ENCODE data around the gene ATPAF2.

The ATPAF2 gene

DNA sequence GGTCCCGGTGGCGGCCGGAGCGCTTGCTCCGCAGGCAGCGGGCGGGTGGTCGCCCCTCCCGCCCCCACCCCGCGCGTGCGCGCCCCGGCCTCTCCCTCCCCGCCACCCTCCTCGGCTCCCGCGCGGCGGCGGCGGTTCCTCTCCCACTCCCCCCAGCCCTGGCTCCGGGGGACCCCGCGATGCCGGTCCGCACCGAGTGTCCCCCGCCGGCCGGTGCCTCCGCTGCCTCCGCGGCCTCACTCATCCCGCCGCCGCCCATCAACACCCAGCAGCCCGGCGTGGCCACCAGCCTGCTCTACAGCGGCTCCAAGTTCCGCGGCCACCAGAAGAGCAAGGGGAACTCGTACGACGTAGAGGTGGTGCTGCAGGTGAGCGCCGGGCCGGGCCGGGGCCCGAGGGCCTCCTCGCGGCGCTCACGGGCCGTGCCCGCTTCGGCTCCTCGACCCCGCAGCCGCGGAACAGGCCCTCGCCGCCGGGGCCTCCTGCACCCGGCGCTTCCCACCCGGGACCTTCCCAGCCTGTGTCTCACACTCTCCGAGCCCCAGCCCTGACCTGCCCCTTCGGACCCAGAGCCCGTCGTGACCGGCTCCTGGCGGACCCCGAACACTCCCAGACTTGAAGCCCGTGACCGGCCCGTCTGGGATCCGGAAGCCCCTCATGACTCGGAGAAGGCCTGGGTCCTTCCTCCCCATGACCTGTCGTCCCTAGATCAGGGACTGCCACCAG lies 730 bp upstream of the ATPAF2 start:
- DNase-seq: peak in 1 of 2 donors; percentile 13

DNA sequence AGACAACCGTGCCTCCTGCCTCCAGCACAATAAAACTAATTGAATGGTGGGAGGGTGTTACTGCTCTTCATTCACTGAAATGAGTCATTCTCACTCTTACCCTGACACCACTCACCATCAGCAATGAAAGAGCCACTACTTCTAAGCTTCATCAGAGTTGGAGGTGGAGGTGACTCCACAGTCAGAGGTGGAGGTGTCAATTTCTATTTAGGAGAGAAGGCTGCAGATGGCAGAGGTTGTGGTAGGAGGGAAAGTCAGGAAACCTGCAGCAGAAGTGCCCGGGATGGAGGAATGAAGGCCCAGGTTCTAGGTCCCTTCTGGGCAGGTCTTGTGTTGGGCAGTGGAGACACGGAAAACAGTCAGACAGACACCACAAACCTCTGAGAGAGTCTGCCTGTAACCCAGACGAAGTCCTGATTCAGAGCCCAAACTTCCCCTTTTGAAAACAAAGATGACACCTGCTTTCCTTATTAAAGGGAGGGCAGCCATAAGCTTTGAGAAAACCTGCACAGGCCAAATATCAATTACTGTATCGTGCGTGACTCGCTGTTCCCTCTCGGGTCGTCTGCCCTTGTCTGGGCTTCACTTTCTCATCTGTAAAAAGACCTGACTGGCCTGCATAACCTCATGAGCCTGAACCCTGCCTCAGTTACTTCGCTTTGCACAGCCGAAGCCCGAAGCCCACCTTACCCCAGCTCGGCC lies 668 bp downstream of the ATPAF2 start:
- DNase-seq: peak; percentile 11 to 21

DNA sequence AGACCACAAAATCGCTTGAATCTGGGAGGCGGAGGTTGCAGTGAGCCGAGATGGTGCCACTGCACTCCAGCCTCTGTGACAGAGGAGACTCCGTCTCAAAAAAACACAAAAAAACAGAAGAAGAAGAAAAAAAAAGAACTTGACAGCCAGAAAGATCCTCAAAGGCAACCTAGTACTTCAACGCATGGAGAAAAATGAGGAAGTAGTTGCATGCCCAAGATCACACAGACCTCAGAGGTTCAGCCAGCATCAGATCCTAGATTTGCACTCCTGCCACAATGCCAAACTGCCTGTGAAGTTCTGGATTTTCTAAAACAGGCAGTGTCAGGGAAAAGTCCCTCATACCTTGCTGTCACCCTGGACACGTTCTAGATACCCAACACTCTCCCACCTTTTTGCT lies 1.5 kb downstream of the ATPAF2 start:
- DNase-seq: no peak

DNA sequence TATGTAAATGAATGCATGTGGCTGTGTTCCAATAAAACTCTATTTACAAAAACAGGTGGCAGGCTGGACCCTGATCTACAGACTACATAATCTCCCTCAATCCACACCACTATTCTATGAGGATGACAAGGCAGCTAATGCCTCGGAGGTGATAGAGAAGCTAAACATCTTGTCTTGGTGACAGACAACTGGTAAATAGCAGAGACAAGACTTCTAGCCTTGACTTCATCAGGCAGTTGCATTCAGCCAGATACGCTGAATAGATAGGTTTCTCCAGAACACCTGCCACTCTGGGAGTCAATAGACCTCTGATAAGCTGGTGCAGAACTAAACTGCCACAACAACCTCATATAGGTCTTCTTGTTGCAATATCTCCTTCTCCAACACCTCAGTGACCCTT lies 3.3 kb downstream of the ATPAF2 start:
- DNase-seq: no peak

DNA sequence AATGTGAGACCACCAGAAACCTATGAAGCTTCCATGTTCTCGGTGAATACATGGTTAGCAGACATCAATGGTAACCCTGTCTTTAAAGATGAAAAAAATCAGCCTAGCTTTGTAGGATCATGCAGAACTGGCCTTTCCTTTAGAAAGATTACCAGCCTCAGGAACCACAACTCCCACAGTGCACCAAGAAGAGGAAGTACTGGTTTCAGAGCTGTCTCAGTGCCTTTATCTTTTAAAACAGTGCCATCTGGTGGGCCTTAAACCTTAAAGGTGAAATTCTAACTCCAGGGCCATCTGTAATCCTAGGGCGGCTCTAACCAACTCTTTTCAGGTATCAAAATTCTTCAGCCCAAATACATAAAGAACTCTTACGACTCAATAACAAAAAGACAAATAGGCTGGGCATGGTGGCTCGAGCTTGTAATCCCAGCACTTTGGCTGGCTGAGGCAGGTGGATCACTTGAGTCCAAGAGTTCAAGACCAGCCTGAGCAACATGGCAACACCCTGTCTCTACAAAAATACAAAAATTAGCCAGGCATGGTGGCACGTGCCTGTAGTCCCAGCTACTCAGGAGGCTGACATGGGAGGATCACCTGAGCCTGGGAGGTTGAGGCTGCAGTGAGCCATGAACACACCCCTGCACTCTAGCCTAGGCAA lies 5.4 kb downstream of the ATPAF2 start:
- peak; percentile 32 to 42 for DNase-seq

DNA sequence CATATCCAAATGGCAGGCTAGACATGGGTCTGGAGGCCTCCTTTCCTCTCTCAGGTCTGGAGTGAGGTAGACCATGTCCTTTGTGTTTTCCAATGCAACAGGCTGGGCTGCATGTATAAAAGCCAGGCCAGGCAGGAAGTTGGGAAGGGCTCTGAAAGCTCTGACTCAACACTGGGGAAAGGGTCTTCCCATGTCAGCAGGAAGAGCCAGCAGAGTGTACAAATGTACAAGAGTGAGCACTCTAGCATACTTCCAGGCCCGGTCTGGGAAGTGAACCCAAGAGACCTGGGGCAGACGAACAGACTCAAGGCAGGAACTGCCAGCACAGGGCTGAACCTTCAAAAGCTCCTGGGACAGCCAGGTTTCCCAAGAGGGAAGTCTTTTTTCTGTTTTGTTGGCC lies 7.0 kb downstream of the ATPAF2 start:
- no peak for DNase-seq

DNA sequence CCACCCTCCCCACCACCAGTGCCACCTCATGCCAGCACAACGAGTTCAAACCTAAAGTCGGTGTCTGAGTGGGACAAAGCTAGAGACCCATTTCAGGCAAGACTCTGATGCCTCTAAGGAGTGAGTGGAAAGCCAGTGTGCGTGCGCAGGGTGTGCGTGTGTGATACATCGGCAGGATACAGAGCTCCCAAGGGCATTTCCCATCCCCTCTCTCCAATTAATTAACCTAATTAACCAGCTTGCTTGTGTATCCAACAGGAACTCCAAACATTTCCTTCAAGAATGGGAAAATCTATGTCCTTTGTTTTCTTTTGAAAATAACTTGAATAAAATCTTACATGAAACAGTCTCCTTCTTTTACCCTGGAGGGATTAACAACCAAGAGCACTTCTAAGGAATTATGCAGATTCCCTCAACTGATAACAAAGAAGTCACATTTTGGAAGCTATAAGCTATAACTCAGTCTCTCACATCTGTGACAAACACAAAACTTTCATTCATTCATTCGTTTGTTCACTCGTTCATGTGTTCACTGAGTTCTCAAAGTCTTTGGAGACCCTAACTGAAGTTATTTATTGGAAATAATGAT lies 9.9 kb downstream of the ATPAF2 start:
- DNase-seq: no peak

DNA sequence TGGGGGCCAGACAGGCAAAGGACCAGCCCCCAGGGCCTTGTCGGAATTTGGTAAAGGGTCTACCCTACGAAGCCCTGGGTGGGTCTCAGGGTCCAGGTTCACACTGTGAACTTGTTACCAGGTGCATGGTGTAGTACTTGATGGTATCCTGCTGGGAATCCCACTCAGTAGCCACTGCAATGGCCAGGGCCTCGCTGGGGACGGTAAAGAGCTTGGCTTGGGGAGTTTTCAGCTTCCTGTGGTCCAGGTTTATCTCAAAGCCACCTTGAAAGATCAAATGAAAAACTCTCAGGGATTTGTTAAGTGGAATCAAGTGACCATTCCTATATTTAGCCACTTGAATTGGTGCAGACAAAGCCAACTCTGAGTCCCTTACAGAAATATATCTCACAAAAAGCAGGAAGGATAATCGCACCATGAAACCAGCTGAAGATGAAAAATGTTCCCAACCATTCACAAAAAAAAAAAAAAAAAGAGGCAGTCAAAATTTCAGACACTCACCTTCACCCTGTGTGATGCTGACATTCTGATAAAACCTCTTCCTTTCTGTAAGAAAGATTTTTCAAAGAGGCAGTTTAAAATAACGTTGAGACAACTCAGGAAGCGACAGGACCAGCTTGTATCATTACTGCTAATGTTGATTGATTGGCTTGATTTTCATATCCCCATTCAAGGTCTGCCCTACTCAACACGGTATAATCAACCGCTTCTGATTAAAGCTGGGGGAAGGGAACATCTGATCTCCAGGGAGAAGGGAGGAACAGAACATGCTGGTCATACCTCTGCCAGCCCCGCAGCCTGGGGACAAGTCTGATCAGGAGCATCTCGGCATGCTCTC lies 10.6 kb downstream of the ATPAF2 start:
- no peak for DNase-seq

DNA sequence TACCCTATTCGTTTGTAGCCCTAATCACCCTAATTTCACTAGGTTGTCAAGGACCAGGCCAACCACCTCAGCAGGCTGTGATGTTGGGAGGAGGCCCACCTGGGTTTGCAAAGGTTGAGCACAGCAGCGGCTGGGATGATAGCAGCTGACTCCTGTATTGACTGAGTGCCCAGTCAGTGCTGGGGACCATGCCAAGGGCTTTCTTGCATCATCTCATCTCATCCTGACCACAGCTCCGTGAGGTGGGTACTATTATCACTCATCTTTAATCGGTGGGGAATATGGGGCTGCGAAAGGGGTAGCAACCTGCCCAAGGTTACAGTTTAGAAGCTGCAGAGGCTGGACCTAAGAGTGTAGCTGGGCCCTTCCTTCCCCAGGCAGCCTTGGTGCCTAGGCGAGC lies 11.7 kb downstream of the ATPAF2 start:
- no peak for DNase-seq

DNA sequence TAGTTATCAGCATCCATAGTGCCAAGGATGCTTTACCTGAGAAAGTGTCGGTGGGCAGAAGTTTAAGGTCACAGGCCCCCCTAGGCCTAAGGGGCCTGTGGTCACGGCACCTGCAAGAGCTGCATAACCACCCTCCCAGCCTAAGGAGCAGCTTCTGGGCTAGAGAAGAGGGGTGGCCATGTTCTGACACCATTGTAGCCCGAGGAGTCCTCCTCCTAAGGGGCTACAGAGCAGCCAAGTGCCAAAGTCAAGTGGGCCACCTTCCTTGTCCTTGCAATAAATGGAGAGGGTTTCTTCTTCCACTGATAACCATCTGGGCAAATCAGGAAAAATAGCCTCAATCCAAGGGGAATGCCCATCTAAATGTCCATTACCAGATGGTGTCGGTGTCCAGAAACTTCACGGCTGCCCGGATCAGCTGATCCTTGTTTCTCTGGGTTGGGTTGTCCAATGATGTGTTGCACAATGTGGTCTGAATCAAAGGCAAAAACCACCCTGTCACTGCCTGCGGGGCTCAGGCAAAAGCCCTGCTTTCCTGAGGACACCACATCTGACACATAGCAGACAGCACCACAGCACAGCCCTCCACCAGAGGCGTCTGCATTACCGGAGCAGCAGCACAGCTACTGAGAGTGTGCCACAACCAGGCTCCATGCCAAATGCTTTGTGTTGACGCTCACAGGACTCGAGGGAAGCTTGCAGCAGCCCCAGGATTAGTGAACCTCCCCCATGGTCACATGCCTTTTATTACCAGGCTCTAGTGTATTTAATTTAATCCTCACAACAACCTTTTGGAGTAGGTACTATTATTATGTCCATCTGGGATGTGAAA lies 12.8 kb downstream of the ATPAF2 start:
- DNase-seq: no peak

DNA sequence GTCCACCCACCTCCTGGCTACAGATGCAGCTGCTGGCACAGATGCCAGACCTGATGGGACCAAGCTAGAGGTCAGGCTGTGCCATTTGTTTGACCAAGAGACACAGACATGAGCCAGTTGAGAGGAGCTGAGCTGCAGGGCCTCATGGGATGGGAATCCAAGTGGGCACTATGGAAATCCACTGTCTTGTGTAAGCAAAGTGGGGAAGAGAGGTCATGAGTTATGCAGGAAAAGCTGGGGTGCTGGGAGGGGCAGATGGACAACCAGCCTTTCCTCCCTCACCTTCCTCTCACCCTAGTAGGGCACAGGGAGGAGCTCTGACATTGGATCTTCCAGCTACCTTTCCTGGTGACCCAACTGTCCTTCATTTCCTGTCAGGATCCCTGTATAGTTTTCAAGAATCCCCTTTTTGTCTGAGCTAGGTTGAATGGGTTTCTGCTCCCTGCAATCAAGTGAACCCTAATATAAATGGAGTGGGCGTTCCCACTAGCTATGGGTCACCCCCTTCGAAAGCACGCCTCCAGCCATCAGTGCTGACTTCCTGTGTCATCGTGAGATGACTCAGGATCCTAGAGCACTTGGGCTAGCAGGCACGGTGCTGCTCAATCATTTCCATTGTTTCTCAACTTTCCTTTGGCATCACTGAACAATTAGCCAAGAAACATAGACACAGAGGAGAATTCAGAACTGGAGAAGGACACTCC lies 13.6 kb downstream of the ATPAF2 start:
- peak in 1 of 2 donors; percentile 29 for DNase-seq

DNA sequence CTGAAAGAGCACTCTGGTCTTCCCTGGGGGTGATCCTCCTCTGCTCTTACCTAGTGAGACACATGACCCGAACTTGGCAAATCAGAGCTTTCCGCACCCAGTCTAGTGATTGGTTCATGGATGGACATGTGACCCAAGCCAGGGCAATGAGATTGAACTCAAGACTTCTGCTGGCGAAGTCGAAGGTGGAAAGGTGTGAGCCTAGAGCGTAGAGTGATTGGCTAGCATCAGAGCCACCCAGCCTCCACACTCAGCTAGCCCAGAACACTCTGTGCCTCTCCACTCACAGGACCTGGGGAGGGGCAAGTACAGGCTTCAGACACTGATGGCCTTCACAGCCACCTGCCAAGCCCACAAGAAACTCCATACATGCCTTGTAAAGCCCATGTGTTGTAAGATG lies 17.6 kb downstream of the ATPAF2 start:
- DNase-seq: no peak

DNA sequence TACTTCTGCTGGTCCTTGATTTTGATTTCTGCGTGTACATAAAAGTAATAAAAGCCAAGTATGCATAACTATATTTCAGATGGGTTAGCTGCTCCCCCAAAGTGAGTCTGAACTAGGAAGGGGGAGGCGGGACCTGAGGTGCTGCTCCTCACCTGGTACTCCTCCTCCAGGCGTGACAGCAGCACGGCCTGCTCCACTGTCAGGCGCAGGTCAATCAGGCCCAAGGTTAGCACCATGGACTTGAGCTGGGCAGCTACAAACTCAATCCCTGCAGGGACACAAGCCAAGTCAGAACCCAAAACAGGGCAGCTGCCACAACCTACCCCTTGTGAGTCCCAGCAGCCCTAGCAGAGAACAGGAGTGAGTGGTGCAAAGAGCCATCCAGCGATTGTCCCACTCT lies 18.0 kb downstream of the ATPAF2 start:
- DNase-seq: no peak

DNA sequence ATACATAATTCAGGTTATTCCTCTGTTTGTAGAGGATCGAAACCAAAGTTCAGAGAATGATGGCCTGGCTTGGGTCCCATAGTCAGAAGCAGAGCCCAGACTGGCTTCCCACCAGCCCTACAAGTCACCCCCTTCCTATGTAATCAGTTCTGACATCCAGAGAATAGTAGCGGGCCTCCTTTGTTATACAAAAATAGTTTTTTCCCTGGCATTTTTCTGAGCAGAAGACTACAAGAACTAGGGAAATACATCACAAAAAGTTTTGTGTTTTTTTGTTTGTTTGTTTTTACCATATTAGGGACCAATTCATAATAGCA lies 19.2 kb downstream of the ATPAF2 start:
- DNase-seq: no peak

DNA sequence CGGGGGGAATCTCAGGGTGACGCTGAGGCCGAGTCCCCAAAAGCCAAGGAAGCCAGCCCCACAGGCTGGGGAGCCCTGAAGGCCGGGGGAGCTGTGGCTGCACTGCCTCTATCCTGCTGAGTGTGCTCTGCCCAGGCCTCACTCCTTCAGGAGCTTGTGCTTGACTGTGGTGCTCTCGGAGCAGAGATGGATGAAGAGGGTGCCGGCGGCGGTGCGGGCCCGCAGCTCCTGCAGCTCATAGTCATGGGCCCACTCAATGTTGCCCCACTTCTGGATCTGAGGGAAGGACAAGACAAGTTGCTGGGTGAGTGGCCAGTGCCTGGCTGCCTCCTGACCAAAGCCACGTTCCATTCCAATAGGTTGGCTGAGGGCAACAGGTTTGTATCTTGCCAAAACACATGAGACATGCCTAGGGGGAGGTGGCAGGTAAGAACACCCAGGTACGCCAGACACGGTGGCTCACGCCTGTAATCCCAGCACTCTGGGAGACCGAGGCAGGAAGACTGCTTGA lies 20.5 kb downstream of the ATPAF2 start:
- DNase-seq: no peak

DNA sequence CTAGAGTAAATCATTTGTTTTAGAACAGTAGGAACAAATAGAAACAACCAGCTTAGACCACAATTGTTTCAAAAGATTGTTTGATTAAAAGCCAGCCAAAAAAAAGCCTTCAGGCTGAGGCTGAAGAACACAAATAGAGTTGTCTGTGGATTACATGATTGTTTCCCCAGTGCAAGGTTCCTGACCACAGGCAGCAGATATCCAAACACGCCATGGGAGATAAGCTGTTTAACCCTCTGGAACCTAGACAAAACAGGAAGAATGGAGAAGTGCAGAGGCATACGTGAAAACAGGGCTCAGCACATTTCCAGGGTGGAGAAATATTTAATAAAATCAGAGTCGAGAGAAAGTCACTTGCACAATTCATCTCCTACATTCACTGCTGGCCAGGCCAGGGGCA lies 21.0 kb downstream of the ATPAF2 start:
- no peak for DNase-seq

DNA sequence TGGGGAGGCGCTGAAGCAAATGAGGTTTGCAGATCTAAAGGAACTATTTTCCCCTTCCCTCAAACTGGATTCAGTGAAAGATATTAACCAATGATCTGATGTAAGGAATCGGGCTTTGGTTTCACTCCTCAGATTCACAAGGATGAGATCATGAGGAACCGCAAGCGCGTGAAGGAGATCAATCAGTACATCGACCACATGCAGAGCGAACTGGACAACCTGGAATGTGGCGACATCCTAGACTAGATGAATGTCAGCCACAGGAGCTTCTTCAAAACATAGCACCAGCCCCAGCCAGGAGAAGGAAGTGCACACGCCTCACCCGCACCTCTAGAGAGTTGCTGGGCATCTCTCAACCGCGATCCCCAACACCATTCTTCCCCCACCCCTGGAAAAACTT lies 22.5 kb downstream of the ATPAF2 start:
- DNase-seq: no peak

DNA sequence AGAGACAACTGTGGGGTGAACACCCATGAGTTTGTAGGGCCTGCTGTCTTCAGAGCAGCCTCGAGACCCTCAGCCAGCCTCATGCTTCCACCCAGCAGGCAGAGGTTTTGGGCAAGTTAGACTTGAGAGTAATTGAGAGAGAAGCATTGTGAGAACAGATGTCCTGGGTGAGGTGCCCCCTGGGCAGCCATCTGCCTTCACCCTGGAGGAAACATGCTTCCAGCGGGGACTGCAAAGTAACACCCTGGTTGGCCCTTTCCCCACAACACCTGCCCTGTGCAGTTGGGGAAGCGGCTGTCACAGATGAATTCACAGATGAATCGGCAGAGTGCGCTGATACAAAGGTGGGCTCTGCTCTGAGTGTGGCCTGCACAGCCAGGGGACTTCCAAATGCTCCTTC lies 23.4 kb downstream of the ATPAF2 start:
- DNase-seq: no peak

DNA sequence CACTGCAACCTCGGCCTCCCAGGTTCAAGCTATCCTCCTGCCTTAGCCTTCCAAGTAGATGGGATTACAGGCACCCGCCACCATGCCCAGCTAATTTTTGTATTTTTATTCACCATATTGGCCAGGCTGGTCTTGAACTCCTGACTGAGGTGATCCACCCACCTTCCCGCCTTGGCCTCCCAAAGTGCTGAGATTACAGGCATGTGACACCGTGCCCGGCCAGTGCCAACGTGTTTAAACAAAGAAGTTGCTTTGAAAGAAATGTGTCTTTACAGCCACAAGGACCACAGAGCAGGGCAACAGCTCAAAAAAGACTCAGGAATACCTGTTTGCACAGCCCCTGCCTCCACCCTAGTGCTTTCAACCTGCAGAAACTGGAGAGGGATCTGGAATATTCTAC lies 25.0 kb downstream of the ATPAF2 start:
- no peak for DNase-seq

DNA sequence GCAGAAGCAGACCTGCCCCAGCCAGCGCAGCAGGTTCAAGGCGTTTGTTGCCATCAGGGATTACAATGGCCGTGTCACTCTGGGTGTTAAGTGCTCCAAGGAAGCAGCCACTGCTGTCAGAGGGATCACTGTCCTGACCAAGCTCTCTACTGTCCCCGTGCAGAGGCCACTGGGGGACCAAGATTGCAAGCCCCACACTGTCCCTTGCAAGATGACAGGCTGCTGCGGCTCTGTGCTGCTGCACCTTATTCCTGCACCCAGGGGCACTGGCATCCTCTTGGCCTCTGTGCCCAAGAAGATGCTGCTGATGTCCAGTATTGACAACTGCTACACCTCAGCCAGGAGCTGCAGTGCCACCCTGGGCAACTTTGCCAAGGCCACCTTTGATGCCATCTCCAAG lies 27.7 kb downstream of the ATPAF2 start:
- no peak for DNase-seq

Measured in stimulated activated CD4-positive, alpha-beta T cell treated with anti-CD3 and anti-CD28 coated beads, Interleukin-2, amount 100 ng/mL, for 48 hours (primary cell).